AG10803 (cell line): ENCODE data around the gene SEMA6C.

Experiments used
- DNase-seq: peaks from one replicate; pipeline ENCODE4 v3.0.0; 2010; ENCODE audit warnings: low read depth
- H3K4me3 ChIP-seq: 2 replicates; pipeline ENCODE4 v1.5.1; 2011; ENCODE audit warnings: mild to moderate bottlenecking, low read length, control low read depth
- TF ChIP-seq, protein P1 (sequence below): conservative IDR thresholded peaks from 2 replicates; pipeline ENCODE4 v1.5.1; 2011; ENCODE audit warnings: mild to moderate bottlenecking, low read length, control low read depth, inconsistent platforms

Gene SEMA6C

GRCh38 chr1:151133018-151133806 lies 13.2 kb downstream of the SEMA6C start:
- H3K4me3 ChIP-seq: no peak overlapping the region
- TF ChIP-seq, protein P1, sequence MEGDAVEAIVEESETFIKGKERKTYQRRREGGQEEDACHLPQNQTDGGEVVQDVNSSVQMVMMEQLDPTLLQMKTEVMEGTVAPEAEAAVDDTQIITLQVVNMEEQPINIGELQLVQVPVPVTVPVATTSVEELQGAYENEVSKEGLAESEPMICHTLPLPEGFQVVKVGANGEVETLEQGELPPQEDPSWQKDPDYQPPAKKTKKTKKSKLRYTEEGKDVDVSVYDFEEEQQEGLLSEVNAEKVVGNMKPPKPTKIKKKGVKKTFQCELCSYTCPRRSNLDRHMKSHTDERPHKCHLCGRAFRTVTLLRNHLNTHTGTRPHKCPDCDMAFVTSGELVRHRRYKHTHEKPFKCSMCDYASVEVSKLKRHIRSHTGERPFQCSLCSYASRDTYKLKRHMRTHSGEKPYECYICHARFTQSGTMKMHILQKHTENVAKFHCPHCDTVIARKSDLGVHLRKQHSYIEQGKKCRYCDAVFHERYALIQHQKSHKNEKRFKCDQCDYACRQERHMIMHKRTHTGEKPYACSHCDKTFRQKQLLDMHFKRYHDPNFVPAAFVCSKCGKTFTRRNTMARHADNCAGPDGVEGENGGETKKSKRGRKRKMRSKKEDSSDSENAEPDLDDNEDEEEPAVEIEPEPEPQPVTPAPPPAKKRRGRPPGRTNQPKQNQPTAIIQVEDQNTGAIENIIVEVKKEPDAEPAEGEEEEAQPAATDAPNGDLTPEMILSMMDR: no peak
- DNase-seq: no peak

GRCh38 chr1:151132335-151133017 lies 14.0 kb downstream of the SEMA6C start:
- DNase-seq: no peak
- no peak overlapping the region for H3K4me3 ChIP-seq
- TF ChIP-seq, protein P1: no peak

- DNase-seq: no peak
- TF ChIP-seq, protein P1: no peak
- peak overlapping the region; percentile 53 for H3K4me3 ChIP-seq
Observed at GRCh38 chr1:151131701-151132334, 14.6 kb downstream of the SEMA6C start.

- DNase-seq: peak; percentile 82
- TF ChIP-seq, protein P1: 0 out of 2 replicates have a peak, but pooled peaks have one; percentile 13
- H3K4me3 ChIP-seq: peak overlapping the region; percentile 53
Observed at GRCh38 chr1:151130987-151131586, 15.3 kb downstream of the SEMA6C start.

DNA sequence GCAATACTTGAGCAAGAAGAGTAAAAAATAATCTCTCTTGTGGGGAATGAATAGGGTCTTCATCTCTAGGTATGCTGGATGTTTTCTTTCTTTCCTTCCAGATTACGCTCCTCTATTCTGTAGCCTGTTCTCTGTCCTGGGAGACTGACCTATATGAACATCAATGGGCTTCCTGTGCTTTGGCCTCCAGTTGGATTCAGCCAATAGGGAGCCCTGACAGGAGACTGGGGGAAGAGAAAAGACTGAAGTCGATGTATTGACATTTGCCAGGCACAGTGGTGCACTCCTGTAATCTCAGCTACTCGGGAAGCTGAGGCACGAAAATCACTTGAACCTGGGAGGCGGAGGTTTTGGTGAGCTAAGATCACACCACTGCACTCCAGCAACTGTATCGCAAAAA lies 17.6 kb downstream of the SEMA6C start:
- DNase-seq: no peak
- H3K4me3 ChIP-seq: no peak overlapping the region
- TF ChIP-seq, protein P1: no peak

DNA sequence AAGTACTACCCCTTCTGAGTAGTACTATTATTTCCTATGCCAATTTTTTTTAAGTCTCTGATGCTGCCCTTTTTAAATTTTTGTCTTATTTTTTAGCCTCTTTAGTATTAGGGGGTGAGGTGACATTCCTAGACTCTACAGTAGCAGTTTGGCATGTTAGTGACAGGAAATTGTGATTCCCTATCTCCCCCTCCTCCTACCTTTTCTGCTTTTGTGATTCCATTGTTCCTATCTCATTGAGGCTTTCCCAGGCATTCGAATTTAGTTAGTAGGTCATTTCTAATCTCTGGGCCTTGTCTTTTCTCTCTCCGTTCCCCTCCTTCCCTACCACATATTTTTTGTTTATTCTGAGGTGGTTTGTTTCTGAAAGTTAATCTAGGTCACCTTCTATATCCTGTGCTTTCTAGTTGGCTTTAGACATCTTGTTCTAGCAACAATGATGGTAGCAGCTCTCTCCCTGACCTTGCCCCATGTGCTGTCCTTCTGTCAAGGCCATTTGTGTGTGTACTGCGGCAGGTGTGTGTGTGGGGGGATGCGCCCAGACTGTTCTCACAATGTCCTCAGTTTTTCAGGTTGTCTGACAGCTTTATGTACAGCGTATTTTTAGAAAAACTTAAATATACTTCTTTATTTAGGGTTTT lies 21.5 kb downstream of the SEMA6C start:
- no peak overlapping the region for H3K4me3 ChIP-seq
- TF ChIP-seq, protein P1: no peak
- no peak for DNase-seq
